Measurements from ENCODE around the gene CCDC70. TPM values are rescaled to one million over a fixed set of nuclear protein-coding genes. Genes with fewer than 3 reads are reported as not detected.

The CCDC70 gene
- total RNA-seq (not detected), polyA plus RNA-seq (not detected)
- long read RNA-seq, donor 1: 0 reads
- long read RNA-seq, donor 2: 0 reads
- long read RNA-seq, donor 3: 0 reads
- long read RNA-seq, donor 4: 0 reads
- long read RNA-seq, donor 5: 0 reads

GRCh38 chr13:51861723-51862300 is at the start of gene CCDC70:
CCDC70 (plus strand) TSS chr13:51861969; CDS start chr13:51865412, 3,443 bp downstream.
- DNase-seq (no peak), ATAC-seq (ENCODE audit: insufficient read depth, low FRiP score) (no peak)
- no peak within 1 kb of the TSS for H3K9ac ChIP-seq (ENCODE audit: insufficient read depth in 1 of 2, low read length in 2 of 2)
- H3K36me3 ChIP-seq (ENCODE audit: control insufficient read depth in 4 of 4, insufficient read depth in 4 of 4, low read length in 4 of 4): no peaks in the 10 kb centered on the region
- 89 to 93% methylated on average over 5 of the region's 5 CpGs for WGBS, 2 donors
- H3K4me3 ChIP-seq: no peak within 1 kb of the TSS
- no peaks in the 10 kb centered on the region for H3K27me3 ChIP-seq (ENCODE audit: control insufficient read depth in 3 of 3, insufficient read depth in 3 of 3, low read length in 2 of 3)
- no peak for TF ChIP-seq CTCF (IDR thresholded peaks at IDR 0.05; ENCODE audit: control extremely low read depth, extremely low read depth)
- H3K27ac ChIP-seq (ENCODE audit: low read depth in 1 of 2, low read length in 1 of 2): no peak within 1 kb of the TSS
- H3K9me3 ChIP-seq (ENCODE audit: control insufficient read depth in 4 of 4, insufficient read depth in 3 of 4, low read length in 3 of 4): no peaks in the 10 kb centered on the region
- no peaks in the 10 kb centered on the region for H3K4me1 ChIP-seq (ENCODE audit: control insufficient read depth in 5 of 5, insufficient read depth in 5 of 5, low read length in 5 of 5)

GRCh38 chr13:51814071-51814470 is 47.7 kb upstream of the CCDC70 start:
- H3K4me3 ChIP-seq: no peak overlapping the region
- peaks cover 0 to 6% (median 0%) of the 10 kb centered on the region in 5 donors for H3K4me1 ChIP-seq (ENCODE audit: control insufficient read depth in 5 of 5, insufficient read depth in 5 of 5, low read length in 5 of 5)
- no peaks in the 10 kb centered on the region for H3K9me3 ChIP-seq (ENCODE audit: control insufficient read depth in 4 of 4, insufficient read depth in 3 of 4, low read length in 3 of 4)
- DNase-seq (no peak), ATAC-seq (ENCODE audit: insufficient read depth, low FRiP score) (no peak)
- H3K27ac ChIP-seq (ENCODE audit: low read depth in 1 of 2, low read length in 1 of 2): no peak overlapping the region
- no peak for TF ChIP-seq CTCF (IDR thresholded peaks at IDR 0.05; ENCODE audit: control extremely low read depth, extremely low read depth)
- H3K9ac ChIP-seq (ENCODE audit: insufficient read depth in 1 of 2, low read length in 2 of 2): no peak overlapping the region
- H3K36me3 ChIP-seq (ENCODE audit: control insufficient read depth in 4 of 4, insufficient read depth in 4 of 4, low read length in 4 of 4): no peaks in the 10 kb centered on the region
- WGBS, 2 donors: 98 to 100% methylated on average over 2 of the region's 2 CpGs
- H3K27me3 ChIP-seq (ENCODE audit: control insufficient read depth in 3 of 3, insufficient read depth in 3 of 3, low read length in 2 of 3): peaks cover 0 to 5% (median 0%) of the 10 kb centered on the region in 3 donors

- 28 to 29% methylated on average over 13 of the region's 13 CpGs for WGBS, 2 donors
- H3K27me3 ChIP-seq (ENCODE audit: control insufficient read depth in 3 of 3, insufficient read depth in 3 of 3, low read length in 2 of 3): peaks cover 0 to 5% (median 0%) of the 10 kb centered on the region in 3 donors
- peaks cover 0 to 8% (median 0%) of the 10 kb centered on the region in 5 donors for H3K4me1 ChIP-seq (ENCODE audit: control insufficient read depth in 5 of 5, insufficient read depth in 5 of 5, low read length in 5 of 5)
- ATAC-seq (ENCODE audit: insufficient read depth, low FRiP score) (peak; percentile 75), DNase-seq (peak; percentile 66 to 74 (median 66))
- TF ChIP-seq CTCF (IDR thresholded peaks at IDR 0.05; ENCODE audit: control extremely low read depth, extremely low read depth): peak; percentile 69
- no peak overlapping the region for H3K27ac ChIP-seq (ENCODE audit: low read depth in 1 of 2, low read length in 1 of 2)
- H3K36me3 ChIP-seq (ENCODE audit: control insufficient read depth in 4 of 4, insufficient read depth in 4 of 4, low read length in 4 of 4): no peaks in the 10 kb centered on the region
- H3K9ac ChIP-seq (ENCODE audit: insufficient read depth in 1 of 2, low read length in 2 of 2): peak overlapping the region in 1 of 2 donors; percentile 14
- no peaks in the 10 kb centered on the region for H3K9me3 ChIP-seq (ENCODE audit: control insufficient read depth in 4 of 4, insufficient read depth in 3 of 4, low read length in 3 of 4)
- H3K4me3 ChIP-seq: no peak overlapping the region
These were observed 46.7 kb upstream of the CCDC70 start for GRCh38 chr13:51814825-51815650.
